GM12873 (cell line): ENCODE measurements around the gene KCTD6.

Experiments used
- TF ChIP-seq, protein P1 (sequence below): IDR thresholded peaks from 2 replicates; pipeline ENCODE4 v1.5.1; 2012; ENCODE audit warnings: low read depth, mild to moderate bottlenecking, moderate library complexity, low read length, control low read depth; ENCODE audit not compliant: insufficient read depth; ENCODE audit errors: missing control alignments

Gene KCTD6

DNA sequence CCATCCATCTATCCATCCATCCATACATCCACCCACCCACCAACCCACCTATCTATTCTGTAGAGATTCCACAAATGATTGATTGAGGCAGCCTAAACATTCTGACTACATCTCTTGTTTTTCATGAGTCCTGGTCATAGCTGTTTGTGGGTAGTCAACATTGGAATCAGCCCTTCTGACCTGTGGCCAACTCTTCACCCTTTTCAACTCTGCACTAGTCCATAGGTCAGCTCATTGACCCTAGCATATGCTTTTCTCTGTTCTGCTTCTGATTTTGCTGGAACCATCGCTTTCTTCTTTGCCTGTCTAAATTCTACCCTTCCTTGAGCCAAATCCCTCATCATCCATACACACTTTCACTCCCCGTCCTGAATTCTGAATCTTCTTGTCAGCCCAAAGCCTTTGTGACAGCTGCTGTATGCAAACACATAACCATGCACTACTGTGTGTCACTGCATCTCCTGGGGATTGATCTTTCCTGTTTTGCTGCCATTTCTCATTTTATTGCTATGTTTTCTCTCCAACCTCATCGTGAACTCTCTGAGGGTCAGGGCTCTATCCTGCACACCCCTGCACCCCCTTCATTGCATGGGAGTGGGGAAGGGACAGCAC, 16.8 kb upstream of the KCTD6 start:
- TF ChIP-seq, protein P1, sequence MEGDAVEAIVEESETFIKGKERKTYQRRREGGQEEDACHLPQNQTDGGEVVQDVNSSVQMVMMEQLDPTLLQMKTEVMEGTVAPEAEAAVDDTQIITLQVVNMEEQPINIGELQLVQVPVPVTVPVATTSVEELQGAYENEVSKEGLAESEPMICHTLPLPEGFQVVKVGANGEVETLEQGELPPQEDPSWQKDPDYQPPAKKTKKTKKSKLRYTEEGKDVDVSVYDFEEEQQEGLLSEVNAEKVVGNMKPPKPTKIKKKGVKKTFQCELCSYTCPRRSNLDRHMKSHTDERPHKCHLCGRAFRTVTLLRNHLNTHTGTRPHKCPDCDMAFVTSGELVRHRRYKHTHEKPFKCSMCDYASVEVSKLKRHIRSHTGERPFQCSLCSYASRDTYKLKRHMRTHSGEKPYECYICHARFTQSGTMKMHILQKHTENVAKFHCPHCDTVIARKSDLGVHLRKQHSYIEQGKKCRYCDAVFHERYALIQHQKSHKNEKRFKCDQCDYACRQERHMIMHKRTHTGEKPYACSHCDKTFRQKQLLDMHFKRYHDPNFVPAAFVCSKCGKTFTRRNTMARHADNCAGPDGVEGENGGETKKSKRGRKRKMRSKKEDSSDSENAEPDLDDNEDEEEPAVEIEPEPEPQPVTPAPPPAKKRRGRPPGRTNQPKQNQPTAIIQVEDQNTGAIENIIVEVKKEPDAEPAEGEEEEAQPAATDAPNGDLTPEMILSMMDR, result no peak

DNA sequence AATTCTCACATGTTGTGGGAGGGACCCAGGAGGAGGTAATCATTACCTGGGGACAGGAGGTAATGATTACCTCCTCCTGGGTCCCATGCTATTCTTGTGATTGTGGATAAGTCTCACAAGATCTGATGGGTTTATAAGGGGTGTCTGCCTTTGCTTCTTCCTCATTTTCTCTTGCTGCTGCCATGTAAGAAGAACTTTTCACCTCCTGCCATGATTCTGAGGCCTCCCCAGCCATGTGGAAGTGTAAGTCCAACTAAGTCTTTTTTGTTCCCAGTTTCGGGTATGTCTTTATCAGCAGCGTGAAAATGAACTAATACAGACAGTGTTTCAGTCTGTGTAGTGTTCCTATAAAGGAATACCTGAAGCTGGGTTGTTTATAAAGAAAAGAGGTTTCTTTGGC, 13.1 kb upstream of the KCTD6 start:
- TF ChIP-seq, protein P1, result no peak

DNA sequence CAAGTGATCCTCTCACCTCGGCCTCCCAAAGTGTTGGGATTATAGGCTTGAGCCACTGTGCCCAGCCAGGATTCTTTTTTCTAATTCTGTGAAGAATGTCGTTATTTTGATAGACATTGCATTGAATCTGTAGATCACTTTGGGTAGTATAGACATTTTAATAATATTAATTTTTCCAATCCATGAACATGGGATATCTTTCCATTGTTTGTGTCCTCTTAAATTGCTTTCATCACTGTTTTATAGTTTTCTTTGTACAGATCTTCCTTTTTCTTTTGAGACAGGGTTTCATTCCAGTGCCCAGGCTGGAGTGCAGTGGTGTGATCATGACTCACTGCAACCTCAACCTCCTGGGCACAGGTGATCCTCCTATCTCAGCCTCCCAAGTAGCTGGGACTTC, 11.6 kb upstream of the KCTD6 start:
- TF ChIP-seq, protein P1, result no peak

DNA sequence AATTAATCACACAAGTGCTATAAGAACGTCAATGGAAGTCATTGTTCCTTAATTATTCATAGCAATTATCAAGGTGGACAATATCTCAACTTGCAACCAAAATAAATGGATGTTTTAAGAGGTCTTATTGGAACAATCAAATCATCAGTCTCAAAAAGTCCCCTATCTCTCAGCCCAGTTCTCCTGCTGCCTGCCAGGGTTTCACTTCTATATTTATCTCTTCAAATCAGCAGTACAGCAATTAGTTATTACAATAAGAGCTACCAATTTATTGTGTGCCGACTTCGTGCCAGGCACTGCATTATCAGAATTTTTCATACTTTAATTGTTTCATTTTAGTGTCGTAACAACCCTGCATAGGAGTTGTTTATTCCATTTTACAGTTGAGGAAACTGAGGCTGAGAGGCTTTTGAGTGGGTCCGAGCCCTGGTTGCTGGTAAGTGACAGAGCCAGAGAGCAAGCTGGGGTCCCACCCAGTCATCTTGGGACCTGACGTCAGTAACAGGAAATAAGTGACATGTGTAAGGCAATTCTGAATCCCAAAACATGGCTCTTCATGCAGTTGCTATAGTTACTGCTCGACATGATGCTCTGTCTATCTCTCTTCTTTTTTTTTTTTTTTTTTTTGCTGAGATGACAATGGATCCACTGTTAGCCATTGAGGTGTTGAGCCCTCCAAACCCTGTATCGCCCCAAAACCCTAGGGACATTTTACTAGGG, 8.8 kb upstream of the KCTD6 start:
- TF ChIP-seq, protein P1, result no peak

DNA sequence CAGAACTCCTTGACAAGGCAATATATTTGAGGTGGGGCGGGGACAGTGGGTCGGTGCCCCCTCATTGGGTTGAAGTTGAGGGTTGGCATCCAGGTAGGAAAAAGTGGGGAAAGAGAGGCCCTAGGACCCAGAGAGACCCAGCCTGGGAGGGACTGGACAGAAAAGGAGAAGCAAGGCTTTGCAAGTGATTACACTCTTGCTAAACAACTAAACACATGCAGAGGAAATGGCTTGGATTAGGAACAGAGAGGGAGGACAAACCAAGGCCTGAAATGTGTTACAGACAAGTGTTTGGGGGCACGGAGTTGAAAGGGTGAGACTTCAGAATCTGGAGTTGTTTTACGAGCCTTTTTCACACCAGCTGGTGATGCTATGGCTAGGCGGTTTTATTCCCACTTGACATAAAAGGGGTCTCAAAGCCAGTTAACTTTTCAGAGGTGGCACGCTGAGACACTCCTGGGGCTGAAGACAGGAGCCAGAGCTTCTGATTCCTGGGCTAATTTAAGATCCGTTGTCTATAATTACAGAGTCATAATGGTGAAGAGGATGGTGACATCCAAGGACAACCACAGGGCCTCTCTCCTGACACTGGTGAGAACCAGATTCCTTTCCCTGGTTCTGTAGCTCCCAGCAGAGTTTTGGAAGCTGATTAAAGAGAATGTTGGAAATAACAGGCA, 7.7 kb upstream of the KCTD6 start:
- TF ChIP-seq, protein P1, result no peak

DNA sequence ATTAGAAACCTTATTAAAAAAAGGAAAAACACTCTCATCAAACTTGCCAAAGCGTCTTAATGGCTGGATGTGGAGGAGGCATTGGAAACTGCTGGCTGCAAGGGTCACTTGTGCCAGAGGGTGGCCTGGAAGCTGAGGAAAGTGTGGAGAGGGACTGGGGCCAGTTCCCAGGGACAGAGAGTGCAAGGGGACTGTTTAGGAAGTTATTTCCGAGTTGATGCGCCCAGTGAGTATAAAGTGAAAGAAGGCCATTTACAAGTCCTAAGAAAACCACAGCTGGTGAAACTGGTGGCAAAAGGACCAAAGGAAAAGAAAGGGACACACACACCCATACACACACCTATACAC, 7.2 kb upstream of the KCTD6 start:
- TF ChIP-seq, protein P1, result no peak

DNA sequence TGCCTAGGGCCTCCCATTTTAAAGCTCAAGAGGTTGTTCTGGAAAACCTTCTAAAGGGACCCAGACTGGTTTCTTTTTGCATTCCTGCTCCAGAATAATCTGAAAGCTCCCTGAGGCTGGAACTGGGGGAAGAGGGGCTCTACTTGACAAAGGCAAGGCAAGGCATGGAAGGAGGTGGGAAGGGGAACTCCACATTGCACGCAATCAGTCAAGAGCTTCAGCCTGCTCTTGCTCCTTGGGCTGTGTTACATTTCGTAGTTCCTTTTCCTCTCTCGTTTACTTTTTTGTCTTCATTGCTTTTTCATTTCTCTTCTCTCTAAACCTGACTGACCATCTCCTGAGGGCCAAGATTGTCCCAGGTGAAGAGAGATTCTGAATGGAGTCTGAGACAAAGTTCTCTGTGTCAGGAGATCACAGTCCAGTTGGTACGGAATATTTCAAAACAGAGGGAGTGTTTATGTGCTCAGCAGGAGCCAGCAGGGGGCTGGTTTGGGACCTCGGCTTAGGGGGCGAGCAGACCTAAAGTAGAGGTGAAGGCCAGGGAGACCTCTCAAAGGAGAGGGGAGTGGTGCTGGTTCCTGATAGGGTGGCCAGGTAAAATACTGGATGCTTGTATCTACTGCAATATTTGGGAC, 6.0 kb upstream of the KCTD6 start:
- TF ChIP-seq, protein P1, result no peak
